ENCODE data around the gene PPP6R1.

DNA sequence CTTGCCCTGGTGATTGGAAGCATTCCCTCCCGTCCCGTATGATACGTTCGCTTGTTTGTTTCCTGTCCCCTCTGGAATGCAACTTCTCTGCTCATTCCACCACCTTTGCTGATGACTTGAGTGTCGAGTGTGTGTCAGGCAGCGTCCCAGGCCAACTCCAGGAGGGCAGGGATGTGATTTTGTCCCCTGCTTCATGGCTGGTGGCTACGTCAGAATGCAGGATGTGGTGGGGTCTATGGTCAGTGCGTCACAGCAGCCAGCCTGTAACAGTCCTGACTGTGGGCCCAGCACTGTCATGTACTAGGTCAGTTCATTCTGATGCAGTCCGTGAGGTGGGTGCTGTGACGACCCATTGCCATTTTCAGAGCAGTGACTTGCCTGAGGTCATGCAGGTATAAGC lies 41.2 kb upstream of the PPP6R1 start:
- TF ChIP-seq CTCF (IDR thresholded peaks at IDR 0.05) (no peak), POLR2AphosphoS5 (IDR thresholded peaks at IDR 0.05) (no peak)

All from gastroesophageal sphincter (tissue), 3 donors.